Breast epithelium (tissue), 4 donors: ENCODE data around the gene PRSS8. TPM values are rescaled to one million over a fixed set of nuclear protein-coding genes. Genes with fewer than 3 reads are reported as not detected.

Source experiments
- DNase-seq, 2 donors: peaks; one replicate each; pipeline ENCODE4 v3.0.0-alpha.2; 2019; ENCODE audit warnings: low spot score in 2 of 2
- H3K27ac ChIP-seq, 2 donors: fragments of 200-600 bp; sonication (generic) in 1 of 2; one replicate each; pipeline ENCODE4 v1.5.1; 2016 to 2019; ENCODE audit warnings: mild to moderate bottlenecking in 1 of 2
- H3K27me3 ChIP-seq, 2 donors: fragments of 200-600 bp; sonication (generic) in 1 of 2; one replicate each; pipeline versions ENCODE4 v1.5.1 to v1.6.0; 2017 to 2019; ENCODE audit warnings: control low read depth in 1 of 2, mild to moderate bottlenecking in 1 of 2
- H3K36me3 ChIP-seq: fragments of 200-600 bp; one replicate; pipeline ENCODE4 v1.5.1; 2019
- H3K4me1 ChIP-seq, 2 donors: fragments of 200-600 bp; sonication (generic); one replicate each; pipeline ENCODE4 v1.5.1; 2016 to 2019; ENCODE audit warnings: control low read depth in 1 of 2
- H3K4me3 ChIP-seq, 3 donors: fragments of 200-600 bp; sonication (generic); 1 replicate in 2 of 3; 2 replicates in 1 of 3; pipeline ENCODE4 v1.5.1; 2016 to 2019; ENCODE audit warnings: mild to moderate bottlenecking in 3 of 3, moderate library complexity in 2 of 3
- H3K9me3 ChIP-seq, 2 donors: fragments of 200-600 bp; sonication (generic) in 1 of 2; one replicate each; pipeline ENCODE4 v1.5.1; 2016 to 2019; ENCODE audit warnings: control low read depth in 1 of 2
- CTCF ChIP-seq, 3 donors: fragments of 450-650 bp; IDR thresholded peaks; one replicate each; pipeline ENCODE4 v1.5.1; 2016 to 2017; ENCODE audit warnings: antibody characterized with exemption in 3 of 3, mild to moderate bottlenecking in 3 of 3, moderate library complexity in 3 of 3
- POLR2A ChIP-seq: fragments of 450-650 bp; IDR thresholded peaks from one replicate; pipeline ENCODE4 v1.6.1; 2016; ENCODE audit warnings: antibody characterized with exemption, mild to moderate bottlenecking, moderate library complexity
- POLR2AphosphoS5 ChIP-seq, 3 donors: sonication (generic); formaldehyde crosslinking; IDR thresholded peaks; one replicate each; pipeline ENCODE4 v1.6.1; 2017; ENCODE audit warnings: antibody characterized with exemption in 3 of 3
- intact Hi-C: fragments of 100-400 bp; cut with DNase I; formaldehyde crosslinking; loops from one replicate; pipeline ENCODE4 v1.15.1; 2023; ENCODE audit warnings: low total_unique reads
- total RNA-seq, 3 donors: library from RNA; depleted of rRNA; stranded (reverse); fragments of >200 nt; gene quantifications; one replicate each; pipeline ENCODE4 v1.1.0, GENCODE V29; 2016

The PRSS8 gene
- total RNA-seq, 3 donors from 2014 or later = 23.6 to 54.4 TPM; not detected in 1

DNA sequence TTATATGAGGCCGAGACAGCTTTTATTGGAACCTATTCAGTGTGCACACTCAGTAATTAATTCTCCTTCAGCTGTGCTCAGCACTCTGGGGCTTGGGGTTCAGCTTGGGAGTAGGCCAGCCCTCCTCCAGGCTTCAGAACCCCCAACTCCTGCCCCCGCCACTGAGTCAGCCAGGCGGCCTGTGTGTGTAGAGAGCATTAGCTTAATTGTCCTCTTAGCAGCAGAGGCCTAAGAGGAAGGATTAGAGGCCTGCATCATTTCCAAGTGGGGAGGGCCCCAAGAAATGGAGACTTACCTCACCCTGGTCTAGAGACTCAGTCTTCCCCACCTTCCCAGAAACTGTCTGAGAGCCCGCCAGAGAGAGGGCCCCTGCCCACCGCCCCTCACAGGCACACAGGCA is 47.6 kb downstream of the PRSS8 start:
- no peak for DNase-seq
- peaks cover 0 to under 1% of the 10 kb centered on the region in 2 donors for H3K4me1 ChIP-seq
- H3K4me3 ChIP-seq = no peak overlapping the region
- no peaks in the 10 kb centered on the region for H3K9me3 ChIP-seq
- TF ChIP-seq CTCF (IDR thresholded peaks at IDR 0.05) (no peak), POLR2AphosphoS5 (IDR thresholded peaks at IDR 0.05) (no peak), POLR2A (no peak)
- H3K36me3 ChIP-seq = no peaks in the 10 kb centered on the region
- intact Hi-C loops = no loop called here
- no peak overlapping the region for H3K27ac ChIP-seq
- H3K27me3 ChIP-seq = no peaks in the 10 kb centered on the region

DNA sequence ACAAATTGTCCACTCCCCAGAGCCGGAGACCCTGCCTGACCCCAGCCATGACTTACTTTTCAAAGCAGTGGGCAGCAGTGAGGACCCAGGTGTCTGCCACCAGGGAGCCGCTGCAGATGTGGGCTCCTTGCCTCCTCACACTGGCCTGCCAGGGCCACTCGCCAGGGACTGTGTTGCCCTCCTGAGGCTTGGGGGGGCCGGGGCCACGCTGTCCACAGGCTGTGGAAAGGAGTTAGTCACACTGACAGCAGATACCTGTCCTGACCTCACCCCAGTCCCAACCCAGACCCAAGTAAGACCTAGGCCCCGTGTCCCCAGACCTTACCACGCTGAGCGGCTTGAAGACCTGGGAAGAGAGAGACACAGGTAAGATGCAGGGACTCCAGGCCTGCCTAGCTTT is 48.0 kb downstream of the PRSS8 start:
- H3K4me3 ChIP-seq = no peak overlapping the region
- H3K36me3 ChIP-seq = no peaks in the 10 kb centered on the region
- no peak overlapping the region for H3K27ac ChIP-seq
- H3K4me1 ChIP-seq = no peaks in the 10 kb centered on the region
- TF ChIP-seq POLR2AphosphoS5 (IDR thresholded peaks at IDR 0.05) (no peak), CTCF (IDR thresholded peaks at IDR 0.05) (no peak), POLR2A (no peak)
- H3K27me3 ChIP-seq = no peaks in the 10 kb centered on the region
- H3K9me3 ChIP-seq = no peaks in the 10 kb centered on the region
- no peak for DNase-seq
- intact Hi-C loops = no loop called here

DNA sequence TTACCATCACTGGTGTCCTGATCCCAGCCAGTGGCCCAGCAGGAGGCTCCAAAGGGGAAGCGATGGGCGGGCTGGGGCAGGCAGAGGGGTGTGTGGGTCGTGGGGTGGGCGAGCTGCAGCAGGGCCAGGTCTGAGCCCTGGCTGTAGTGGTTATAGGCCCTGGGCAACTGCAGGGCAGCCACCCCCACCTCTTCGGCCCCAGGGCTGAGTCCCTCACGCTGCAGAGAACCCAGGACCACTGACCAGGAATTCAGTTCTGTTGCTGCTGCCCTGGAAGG is 49.0 kb downstream of the PRSS8 start:
- Histone ChIP-seq H3K4me1 (no peaks in the 10 kb centered on the region), H3K4me3 (no peak overlapping the region), H3K27me3 (no peaks in the 10 kb centered on the region), H3K9me3 (no peaks in the 10 kb centered on the region), H3K27ac (no peak overlapping the region), H3K36me3 (no peaks in the 10 kb centered on the region)
- intact Hi-C loops = no loop called here
- no peak for DNase-seq
- TF ChIP-seq CTCF (IDR thresholded peaks at IDR 0.05) (no peak), POLR2AphosphoS5 (IDR thresholded peaks at IDR 0.05) (no peak), POLR2A (no peak)

- DNase-seq = no peak
- intact Hi-C loops = no loop called here
- no peaks in the 10 kb centered on the region for H3K36me3 ChIP-seq
- no peaks in the 10 kb centered on the region for H3K9me3 ChIP-seq
- H3K27ac ChIP-seq = no peak overlapping the region
- H3K4me3 ChIP-seq = no peak overlapping the region
- no peaks in the 10 kb centered on the region for H3K4me1 ChIP-seq
- no peak for TF ChIP-seq POLR2A
- H3K27me3 ChIP-seq = no peaks in the 10 kb centered on the region
Observed at GRCh38 chr16:31085873-31086628, 49.5 kb downstream of the PRSS8 start.

DNA sequence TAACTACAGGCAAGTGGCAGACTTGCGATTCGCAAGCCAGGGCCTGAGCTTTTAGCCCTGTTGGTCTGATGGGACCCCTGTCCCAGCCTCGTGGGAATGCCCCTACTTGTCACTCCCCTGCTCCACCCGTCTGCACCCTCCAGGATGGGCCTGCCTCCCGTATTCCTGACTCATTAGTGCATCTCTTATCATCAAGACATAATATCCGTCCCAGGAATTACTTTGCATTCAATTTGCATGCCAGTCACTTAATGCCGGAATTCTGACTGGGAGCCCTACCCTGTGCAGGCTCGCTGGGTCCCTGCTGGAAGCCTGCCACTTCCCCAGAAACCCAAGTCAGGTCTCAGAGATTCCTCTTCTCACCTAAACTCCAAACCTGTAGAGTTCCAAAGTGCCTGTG is 50.1 kb downstream of the PRSS8 start:
- H3K27ac ChIP-seq = no peak overlapping the region
- H3K9me3 ChIP-seq = no peaks in the 10 kb centered on the region
- H3K4me1 ChIP-seq = no peaks in the 10 kb centered on the region
- TF ChIP-seq POLR2A = no peak
- TF ChIP-seq POLR2AphosphoS5 (IDR thresholded peaks at IDR 0.05) = no peak
- TF ChIP-seq CTCF (IDR thresholded peaks at IDR 0.05) = no peak
- H3K4me3 ChIP-seq = no peak overlapping the region
- H3K36me3 ChIP-seq = no peaks in the 10 kb centered on the region
- intact Hi-C loops = no loop called here
- DNase-seq = no peak
- no peaks in the 10 kb centered on the region for H3K27me3 ChIP-seq
